ENCODE data around the gene GPR12. TPM values are rescaled to one million over a fixed set of nuclear protein-coding genes. Genes with fewer than 3 reads are reported as not detected.

GPR12 gene
- total RNA-seq, 1 experiment from 2014 or later, result not detected

DNA sequence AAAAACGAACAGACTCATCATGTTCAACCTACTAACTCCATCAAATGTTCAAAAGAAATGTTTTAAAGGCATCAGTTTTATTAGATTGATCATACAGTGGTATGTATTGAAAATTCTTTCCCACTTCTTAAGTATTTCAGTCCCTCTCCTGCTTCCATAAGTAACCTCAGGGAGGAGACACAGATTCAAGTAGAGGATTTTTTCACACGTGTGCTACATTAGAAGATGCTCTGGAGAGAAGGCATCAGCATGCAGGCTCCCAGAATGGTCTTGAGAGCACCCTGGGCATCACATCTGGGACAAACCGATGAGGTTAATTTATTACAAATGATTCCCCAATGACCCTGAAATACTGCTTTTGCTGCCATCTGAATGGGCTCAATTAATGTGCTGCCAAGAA, 3.6 kb downstream of the GPR12 start:
- ChIA-PET CTCF (no interaction called here), POLR2A (ENCODE audit: low non-redundant PET) (no interaction called here)
- H3K4me3 ChIP-seq (ENCODE audit: low read depth, low read length, poor library complexity, severe bottlenecking), result no peak overlapping the region
- no peaks in the 10 kb centered on the region for H3K36me3 ChIP-seq (ENCODE audit: insufficient read depth, low read length, poor library complexity, severe bottlenecking)
- BruUV-seq (replicated peaks), result no TSS peak
- H3K27ac ChIP-seq (ENCODE audit: low read depth, low read length, poor library complexity, severe bottlenecking), result no peak overlapping the region
- TF ChIP-seq, protein P1, sequence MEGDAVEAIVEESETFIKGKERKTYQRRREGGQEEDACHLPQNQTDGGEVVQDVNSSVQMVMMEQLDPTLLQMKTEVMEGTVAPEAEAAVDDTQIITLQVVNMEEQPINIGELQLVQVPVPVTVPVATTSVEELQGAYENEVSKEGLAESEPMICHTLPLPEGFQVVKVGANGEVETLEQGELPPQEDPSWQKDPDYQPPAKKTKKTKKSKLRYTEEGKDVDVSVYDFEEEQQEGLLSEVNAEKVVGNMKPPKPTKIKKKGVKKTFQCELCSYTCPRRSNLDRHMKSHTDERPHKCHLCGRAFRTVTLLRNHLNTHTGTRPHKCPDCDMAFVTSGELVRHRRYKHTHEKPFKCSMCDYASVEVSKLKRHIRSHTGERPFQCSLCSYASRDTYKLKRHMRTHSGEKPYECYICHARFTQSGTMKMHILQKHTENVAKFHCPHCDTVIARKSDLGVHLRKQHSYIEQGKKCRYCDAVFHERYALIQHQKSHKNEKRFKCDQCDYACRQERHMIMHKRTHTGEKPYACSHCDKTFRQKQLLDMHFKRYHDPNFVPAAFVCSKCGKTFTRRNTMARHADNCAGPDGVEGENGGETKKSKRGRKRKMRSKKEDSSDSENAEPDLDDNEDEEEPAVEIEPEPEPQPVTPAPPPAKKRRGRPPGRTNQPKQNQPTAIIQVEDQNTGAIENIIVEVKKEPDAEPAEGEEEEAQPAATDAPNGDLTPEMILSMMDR (conservative IDR thresholded peaks at IDR 0.05; ENCODE audit: low read depth, low read length), result no peak
- TF ChIP-seq EZH2 (IDR thresholded peaks at IDR 0.05; ENCODE audit: borderline replicate concordance, low read depth, low read length, poor library complexity, severe bottlenecking), result no peak
- intact Hi-C loops (cut with micrococcal nuclease; ENCODE audit: unreplicated experiment), result no loop called here
- H3K27me3 ChIP-seq (replicated peaks; ENCODE audit: insufficient read depth, low read depth, low read length, poor library complexity), result peaks cover 68% of the 10 kb centered on the region
- H3K9me3 ChIP-seq (ENCODE audit: low read depth, low read length, poor library complexity, severe bottlenecking), result no peaks in the 10 kb centered on the region
- no peaks in the 10 kb centered on the region for H3K4me1 ChIP-seq (ENCODE audit: insufficient read depth, low read length, poor library complexity, severe bottlenecking)
- no peak for DNase-seq (ENCODE audit: low spot score)

- BruUV-seq (replicated peaks), result no TSS peak
- H3K36me3 ChIP-seq (ENCODE audit: insufficient read depth, low read length, poor library complexity, severe bottlenecking), result no peaks in the 10 kb centered on the region
- no peak for TF ChIP-seq EZH2 (IDR thresholded peaks at IDR 0.05; ENCODE audit: borderline replicate concordance, low read depth, low read length, poor library complexity, severe bottlenecking)
- TF ChIP-seq, protein P1 (conservative IDR thresholded peaks at IDR 0.05; ENCODE audit: low read depth, low read length), result no peak
- intact Hi-C loops (cut with micrococcal nuclease; ENCODE audit: unreplicated experiment), result no loop called here
- no peaks in the 10 kb centered on the region for H3K4me1 ChIP-seq (ENCODE audit: insufficient read depth, low read length, poor library complexity, severe bottlenecking)
- no peaks in the 10 kb centered on the region for H3K9me3 ChIP-seq (ENCODE audit: low read depth, low read length, poor library complexity, severe bottlenecking)
- no peak overlapping the region for H3K27ac ChIP-seq (ENCODE audit: low read depth, low read length, poor library complexity, severe bottlenecking)
- no peak for DNase-seq (ENCODE audit: low spot score)
- no peak overlapping the region for H3K4me3 ChIP-seq (ENCODE audit: low read depth, low read length, poor library complexity, severe bottlenecking)
- peaks cover 44% of the 10 kb centered on the region for H3K27me3 ChIP-seq (replicated peaks; ENCODE audit: insufficient read depth, low read depth, low read length, poor library complexity)
- CTCF ChIA-PET, result no interaction called here
- POLR2A ChIA-PET (ENCODE audit: low non-redundant PET), result no interaction called here
Observed at GRCh38 chr13:26752671-26753070, 7.9 kb downstream of the GPR12 start.

GRCh38 chr13:26749905-26750304, 10.7 kb downstream of the GPR12 start:
- TF ChIP-seq, protein P1 (conservative IDR thresholded peaks at IDR 0.05; ENCODE audit: low read depth, low read length), result no peak
- no peak for TF ChIP-seq EZH2 (IDR thresholded peaks at IDR 0.05; ENCODE audit: borderline replicate concordance, low read depth, low read length, poor library complexity, severe bottlenecking)

More at GRCh38 chr13:26749905-26750304, 10.7 kb downstream of the GPR12 start:
- Histone ChIP-seq H3K27ac (ENCODE audit: low read depth, low read length, poor library complexity, severe bottlenecking) (no peak overlapping the region), H3K36me3 (ENCODE audit: insufficient read depth, low read length, poor library complexity, severe bottlenecking) (no peaks in the 10 kb centered on the region), H3K4me3 (ENCODE audit: low read depth, low read length, poor library complexity, severe bottlenecking) (no peak overlapping the region), H3K27me3 (replicated peaks; ENCODE audit: insufficient read depth, low read depth, low read length, poor library complexity) (peaks cover 42% of the 10 kb centered on the region), H3K4me1 (ENCODE audit: insufficient read depth, low read length, poor library complexity, severe bottlenecking) (no peaks in the 10 kb centered on the region), H3K9me3 (ENCODE audit: low read depth, low read length, poor library complexity, severe bottlenecking) (no peaks in the 10 kb centered on the region)
- ChIA-PET CTCF (no interaction called here), POLR2A (ENCODE audit: low non-redundant PET) (no interaction called here)
- DNase-seq (ENCODE audit: low spot score), result no peak
- no TSS peak for BruUV-seq (replicated peaks)
- intact Hi-C loops (cut with micrococcal nuclease; ENCODE audit: unreplicated experiment), result no loop called here

Measured in A673 (cell line).